ENCODE measurements around the gene CRYGA.
"Not testable (repeated sequence)": the region's sequence is repeated elsewhere in the genome, so short reads cannot be mapped to it uniquely, and the experiment has no call there.

The CRYGA gene

GRCh38 chr2:208164951-208165755, 1.8 kb upstream of the CRYGA start:
- no peak for DNase-seq (ENCODE audit: low read depth in 1 of 2, low spot score in 1 of 2)

GRCh38 chr2:208156439-208156838, 7.0 kb downstream of the CRYGA start:
- no peak for DNase-seq (ENCODE audit: low read depth in 1 of 2, low spot score in 1 of 2)

GRCh38 chr2:208153156-208153555, 10.2 kb downstream of the CRYGA start:
- DNase-seq (ENCODE audit: low read depth in 1 of 2, low spot score in 1 of 2) = no peak

- no peak for DNase-seq (ENCODE audit: low read depth in 1 of 2, low spot score in 1 of 2)
Observed at GRCh38 chr2:208150956-208151355, 12.4 kb downstream of the CRYGA start.

GRCh38 chr2:208150094-208150493, 13.3 kb downstream of the CRYGA start:
- DNase-seq (ENCODE audit: low read depth in 1 of 2, low spot score in 1 of 2) = no peak

GRCh38 chr2:208148803-208149202, 14.6 kb downstream of the CRYGA start:
- no peak for DNase-seq (ENCODE audit: low read depth in 1 of 2, low spot score in 1 of 2)

DNA sequence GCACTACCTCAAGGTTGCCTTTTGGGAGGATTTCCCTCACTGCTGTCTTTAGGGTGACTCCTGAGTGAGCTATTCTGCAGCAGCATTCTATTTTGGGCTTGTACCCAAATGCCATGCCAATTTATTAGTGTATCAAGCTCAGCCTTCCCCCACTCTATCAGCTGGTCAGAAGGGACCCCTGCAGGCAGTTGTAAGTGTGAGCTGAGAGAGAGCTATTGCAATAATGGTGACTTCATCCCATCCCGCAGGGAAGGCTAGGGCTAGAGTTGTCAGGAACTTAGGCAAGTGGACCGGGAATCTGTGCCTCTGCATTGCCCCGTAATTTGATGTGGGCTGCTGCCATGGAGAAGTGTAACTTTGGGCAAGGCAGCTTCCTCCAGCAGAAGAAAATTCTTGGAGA, 15.6 kb downstream of the CRYGA start:
- no peak for DNase-seq (ENCODE audit: low read depth in 1 of 2, low spot score in 1 of 2)

GRCh38 chr2:208147008-208147407, 16.4 kb downstream of the CRYGA start:
- DNase-seq (ENCODE audit: low read depth in 1 of 2, low spot score in 1 of 2) = no peak

GRCh38 chr2:208146006-208146405, 17.4 kb downstream of the CRYGA start, which contains the start of gene CRYGB:
Gene CRYGB (minus strand): TSS chr2:208146158. CDS start chr2:208146120, 38 bp downstream.
- no peak for DNase-seq (ENCODE audit: low read depth in 1 of 2, low spot score in 1 of 2)

GRCh38 chr2:208142925-208143799, 20.2 kb downstream of the CRYGA start:
- DNase-seq (ENCODE audit: low read depth in 1 of 2, low spot score in 1 of 2) = no peak

- DNase-seq (ENCODE audit: low read depth in 1 of 2, low spot score in 1 of 2) = no peak
Observed at GRCh38 chr2:208142240-208142924, 21.0 kb downstream of the CRYGA start.

GRCh38 chr2:208139447-208139846, 23.9 kb downstream of the CRYGA start:
- DNase-seq (ENCODE audit: low read depth in 1 of 2, low spot score in 1 of 2) = no peak

DNA sequence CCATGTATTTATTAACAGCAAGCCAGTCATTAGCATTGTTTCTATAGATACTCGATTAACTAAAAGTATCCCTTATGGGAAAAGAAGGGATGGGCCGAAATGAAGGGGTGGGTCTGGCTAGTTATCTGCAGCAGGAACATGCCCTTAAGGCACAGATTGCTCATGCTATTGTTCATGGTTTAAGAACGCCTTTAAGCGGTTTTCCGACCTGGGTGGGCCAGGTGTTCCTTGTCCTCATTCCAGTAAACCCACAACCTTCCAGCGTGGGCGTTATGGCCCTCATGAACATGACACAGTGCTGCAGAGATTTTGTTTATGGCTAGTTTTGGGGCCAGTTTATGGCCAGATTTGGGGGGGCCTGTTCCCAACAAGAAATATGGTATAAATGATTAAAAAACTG, 25.1 kb downstream of the CRYGA start:
- DNase-seq (ENCODE audit: low read depth in 1 of 2, low spot score in 1 of 2) = not testable (repeated sequence)

DNA sequence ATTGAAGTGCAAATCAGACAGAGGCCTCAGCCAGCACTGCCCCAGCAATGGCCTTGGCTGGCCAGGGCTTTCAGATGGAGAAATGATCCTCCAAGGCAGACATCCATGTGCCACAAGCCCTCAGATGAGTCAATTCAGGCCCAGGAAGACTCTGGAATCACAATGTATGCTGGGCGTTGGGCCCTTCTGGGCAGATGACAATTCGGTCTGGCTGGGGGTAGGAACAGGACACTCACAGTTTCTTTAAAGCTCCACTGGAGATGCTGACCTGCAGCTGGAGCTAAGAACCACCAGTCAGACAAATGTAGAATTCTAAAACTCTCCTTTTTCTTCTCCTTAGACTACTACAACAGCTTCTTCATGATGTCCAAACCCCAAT, 26.7 kb downstream of the CRYGA start:
- no peak for DNase-seq (ENCODE audit: low read depth in 1 of 2, low spot score in 1 of 2)

GRCh38 chr2:208135794-208136715, 27.3 kb downstream of the CRYGA start:
- no peak for DNase-seq (ENCODE audit: low read depth in 1 of 2, low spot score in 1 of 2)

DNA sequence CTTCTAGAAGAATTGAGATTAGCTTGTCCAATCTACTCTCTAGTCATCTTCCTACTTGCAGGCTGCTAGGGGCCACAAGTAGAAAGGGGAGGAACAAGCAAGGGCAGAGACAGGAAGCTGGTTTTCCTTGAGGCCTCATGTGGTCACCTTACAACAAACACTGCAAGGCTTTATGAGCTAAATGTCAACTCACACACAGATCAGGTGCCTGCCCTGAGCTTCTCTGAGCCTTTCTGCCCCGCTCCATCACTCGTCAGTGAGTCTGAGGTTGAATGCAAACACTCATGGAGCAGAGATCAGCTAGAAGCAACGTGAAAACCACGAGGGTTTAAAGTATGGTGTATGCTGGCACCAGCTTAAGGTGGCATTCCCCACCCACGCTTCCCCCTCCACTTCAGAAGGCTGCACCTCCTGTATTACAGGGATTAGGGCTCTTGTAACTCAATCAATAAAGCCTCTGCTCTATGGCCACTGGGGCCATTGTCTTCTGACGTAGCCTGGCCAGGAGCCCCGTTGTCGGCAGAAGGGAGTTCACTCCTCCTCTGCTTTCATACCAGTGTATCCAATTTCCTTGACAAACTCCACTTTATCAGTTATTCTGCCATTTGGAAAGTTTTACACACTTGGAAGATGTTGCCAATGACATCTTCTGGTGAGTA, 28.3 kb downstream of the CRYGA start:
- DNase-seq (ENCODE audit: low read depth in 1 of 2, low spot score in 1 of 2) = no peak

GRCh38 chr2:208130712-208131110, 32.7 kb downstream of the CRYGA start:
- DNase-seq (ENCODE audit: low read depth in 1 of 2, low spot score in 1 of 2) = no peak

- no peak for DNase-seq (ENCODE audit: low read depth in 1 of 2, low spot score in 1 of 2)
Observed at GRCh38 chr2:208129744-208130711, 33.4 kb downstream of the CRYGA start, which contains the start of gene CRYGC. Gene CRYGC (minus strand): TSS chr2:208129828. CDS start chr2:208129792, 36 bp downstream.

DNA sequence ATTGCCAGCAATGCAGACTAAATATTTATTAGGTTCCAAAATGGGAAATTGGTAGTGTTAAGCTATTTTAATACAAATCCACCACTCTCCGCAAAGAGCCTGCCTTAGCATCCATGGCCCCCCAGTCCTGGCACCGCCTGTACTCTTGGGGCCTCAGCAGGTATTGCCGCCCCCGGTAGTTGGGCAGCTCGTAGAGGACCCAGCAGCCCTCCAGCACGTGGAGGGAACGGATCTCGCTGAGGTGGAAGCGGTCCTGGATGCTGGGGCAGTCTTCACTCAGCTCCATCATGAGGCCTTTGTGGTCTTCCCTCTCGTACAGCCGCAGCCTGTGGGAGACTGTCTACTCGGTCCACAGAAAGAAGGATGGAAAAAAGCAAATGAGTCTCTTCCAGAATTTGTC, 35.3 kb downstream of the CRYGA start:
- no peak for DNase-seq (ENCODE audit: low read depth in 1 of 2, low spot score in 1 of 2)

Data from activated CD4-positive, alpha-beta T cell treated with anti-CD3 and anti-CD28 coated beads, Interleukin-2, amount 50 U/mL, for 24 hours (primary cell).